ENCODE measurements around the gene SUCLG1. TPM values are rescaled to one million over a fixed set of nuclear protein-coding genes. Genes with fewer than 3 reads are reported as not detected.
A peak's percentile ranks its signal among the peaks of the same experiment; 100 is the strongest.

SUCLG1 gene
- total RNA-seq, 2 experiments from 2014 or later = 66.2 to 66.3 TPM

GRCh38 chr2:84456156-84456555 lies 2.9 kb downstream of the SUCLG1 start:
- no peak for DNase-seq
- ATAC-seq (ENCODE audit: low read depth) = no peak
- POLR2A ChIA-PET = no interaction called here
- peaks cover 8% of the 10 kb centered on the region for H3K36me3 Mint-ChIP-seq
- H3K27ac Mint-ChIP-seq = no peak overlapping the region
- H3K4me3 Mint-ChIP-seq = no peak overlapping the region
- peaks cover 34% of the 10 kb centered on the region for H3K4me1 Mint-ChIP-seq
- H3K27me3 Mint-ChIP-seq = no peaks in the 10 kb centered on the region
- no peaks in the 10 kb centered on the region for H3K9me3 Mint-ChIP-seq

DNA sequence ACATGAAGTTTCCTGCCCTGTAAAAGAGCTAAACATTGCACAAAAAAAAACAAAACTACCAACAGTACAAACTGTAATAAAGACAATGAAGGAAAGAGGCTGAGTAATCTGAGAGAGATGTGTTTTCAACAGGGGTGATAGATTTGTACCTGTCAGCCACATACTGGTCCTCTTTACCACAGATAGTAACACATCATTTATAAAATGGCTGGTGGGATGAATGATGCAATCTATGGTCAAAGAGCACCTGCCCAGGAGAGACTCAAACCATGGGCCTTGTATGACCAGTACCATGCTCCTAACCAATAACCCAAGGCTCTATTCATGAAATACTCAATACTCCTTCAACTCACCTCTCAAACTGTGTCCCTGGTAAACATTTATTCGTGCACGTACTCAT lies 4.5 kb downstream of the SUCLG1 start:
- POLR2A ChIA-PET = interaction anchor here (1.0 kb wide), 1 partner anchor 471 kb away, joined by 4 read pairs; no protein-coding TSS in a partner anchor
- no peak overlapping the region for H3K27ac Mint-ChIP-seq
- H3K27me3 Mint-ChIP-seq = no peaks in the 10 kb centered on the region
- no peak overlapping the region for H3K4me3 Mint-ChIP-seq
- H3K36me3 Mint-ChIP-seq = peaks cover 8% of the 10 kb centered on the region
- H3K4me1 Mint-ChIP-seq = peaks cover 41% of the 10 kb centered on the region
- no peak for DNase-seq
- ATAC-seq (ENCODE audit: low read depth) = no peak
- no peaks in the 10 kb centered on the region for H3K9me3 Mint-ChIP-seq

DNA sequence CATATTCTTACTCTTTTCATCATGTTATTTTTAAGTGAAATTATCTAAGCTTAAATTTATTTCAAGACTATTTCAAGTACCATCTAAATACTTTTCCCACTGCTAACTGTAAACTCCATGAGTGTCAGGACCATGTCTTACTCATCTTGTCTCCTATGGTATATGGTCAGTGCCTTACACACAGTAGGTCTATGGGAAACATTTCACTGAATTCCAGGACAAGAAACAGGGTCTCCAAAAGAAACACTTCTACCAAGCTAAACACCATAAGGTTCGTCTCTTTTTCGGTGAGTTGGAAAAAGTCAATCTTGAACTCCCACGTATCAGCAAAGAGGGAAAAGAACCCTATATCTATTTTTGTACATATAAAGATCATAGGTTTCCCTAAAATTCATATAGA lies 6.5 kb downstream of the SUCLG1 start:
- ATAC-seq (ENCODE audit: low read depth) (no peak), DNase-seq (no peak)
- Mint-ChIP-seq H3K27me3 (no peaks in the 10 kb centered on the region), H3K4me3 (no peak overlapping the region), H3K36me3 (peaks cover 7% of the 10 kb centered on the region), H3K27ac (no peak overlapping the region), H3K9me3 (no peaks in the 10 kb centered on the region), H3K4me1 (peaks cover 35% of the 10 kb centered on the region)
- POLR2A ChIA-PET = no interaction called here

DNA sequence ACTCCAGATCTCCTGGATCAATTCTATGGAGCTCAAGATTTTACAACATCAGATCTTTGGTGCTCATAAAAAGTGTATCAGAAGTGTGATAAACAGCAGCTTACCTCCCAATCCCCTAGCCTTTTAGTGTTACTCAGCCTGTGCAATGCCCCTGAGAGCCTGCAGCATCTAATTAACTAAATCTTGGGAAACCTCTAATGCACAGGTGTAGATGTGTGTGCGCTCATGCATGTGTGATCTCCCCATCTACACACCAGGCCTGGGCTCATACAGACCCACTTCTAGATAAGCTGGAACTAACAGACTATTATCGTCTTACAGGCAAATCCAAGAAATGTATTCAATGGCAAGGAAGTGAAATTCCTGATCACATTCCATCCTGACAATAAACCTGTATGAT lies 7.5 kb downstream of the SUCLG1 start:
- Mint-ChIP-seq H3K27me3 (no peaks in the 10 kb centered on the region), H3K27ac (no peak overlapping the region), H3K36me3 (peaks cover 11% of the 10 kb centered on the region), H3K9me3 (no peaks in the 10 kb centered on the region), H3K4me3 (no peak overlapping the region), H3K4me1 (peaks cover 26% of the 10 kb centered on the region)
- no peak for ATAC-seq (ENCODE audit: low read depth)
- POLR2A ChIA-PET = no interaction called here
- DNase-seq = no peak

DNA sequence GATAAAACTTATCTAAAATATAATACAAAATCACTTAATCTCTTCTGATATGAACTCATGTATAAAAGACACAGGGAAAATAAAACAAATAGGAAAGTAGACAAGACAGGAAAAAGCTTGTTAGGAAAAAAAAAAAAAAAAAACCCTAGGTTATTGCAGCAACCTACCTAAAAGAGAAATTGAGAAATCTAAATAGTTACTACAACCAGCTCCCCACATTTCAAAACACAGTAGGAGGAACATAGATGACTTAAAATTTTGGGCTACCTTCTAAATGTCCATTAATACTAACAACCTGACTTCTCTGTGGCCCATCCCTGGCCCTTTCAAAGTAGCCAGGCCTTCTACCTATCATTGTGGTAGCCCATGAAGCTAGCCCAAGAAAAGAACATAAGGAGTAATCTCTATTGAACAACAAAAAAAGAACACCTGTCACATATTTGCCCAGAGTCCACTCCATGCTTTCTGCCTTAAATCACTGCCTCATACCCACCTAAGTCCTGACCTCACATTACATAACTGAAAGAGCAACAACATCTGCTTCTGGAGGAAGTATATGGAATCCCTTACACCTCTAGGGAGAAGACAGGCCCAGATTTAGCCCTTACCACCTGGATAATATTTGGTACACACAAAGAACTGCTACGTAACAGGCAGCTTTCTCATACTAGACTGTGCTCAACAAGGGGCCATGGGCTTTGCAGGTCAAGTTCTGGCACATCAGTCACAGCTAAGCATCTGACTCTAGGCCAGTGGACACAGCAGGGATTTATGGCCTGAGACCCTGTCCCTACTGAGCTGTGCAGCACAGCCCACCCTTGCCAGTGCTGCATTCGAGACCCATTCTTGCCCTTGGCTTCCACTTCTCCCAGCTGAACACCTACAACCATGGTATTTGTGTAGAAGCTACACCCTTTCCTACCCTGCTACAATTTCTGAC lies 8.5 kb downstream of the SUCLG1 start:
- ATAC-seq (ENCODE audit: low read depth) (no peak), DNase-seq (no peak)
- POLR2A ChIA-PET = no interaction called here
- no peaks in the 10 kb centered on the region for H3K27me3 Mint-ChIP-seq
- no peak overlapping the region for H3K27ac Mint-ChIP-seq
- no peaks in the 10 kb centered on the region for H3K9me3 Mint-ChIP-seq
- H3K4me3 Mint-ChIP-seq = no peak overlapping the region
- H3K36me3 Mint-ChIP-seq = peaks cover 16% of the 10 kb centered on the region
- H3K4me1 Mint-ChIP-seq = peaks cover 22% of the 10 kb centered on the region

DNA sequence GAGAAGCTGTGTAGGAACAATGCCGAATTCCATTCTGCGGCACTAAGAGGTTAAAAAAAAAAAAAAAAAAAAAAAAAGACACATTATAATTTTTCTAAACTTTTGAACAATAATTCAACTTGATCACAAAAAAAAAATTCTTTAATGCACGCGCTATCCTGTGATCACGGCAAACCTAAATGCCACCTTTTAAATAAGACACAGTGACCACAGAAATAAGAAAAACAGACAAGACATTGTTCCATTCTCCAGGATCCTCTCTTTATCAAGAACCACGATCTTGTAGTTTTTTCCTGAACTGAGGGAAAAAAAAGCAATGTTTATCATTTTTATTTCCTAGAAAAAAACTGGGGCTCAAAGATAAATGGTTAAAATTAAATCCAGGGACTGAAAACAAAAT lies 9.4 kb downstream of the SUCLG1 start:
- Mint-ChIP-seq H3K27ac (no peak overlapping the region), H3K4me1 (peaks cover 21% of the 10 kb centered on the region), H3K9me3 (no peaks in the 10 kb centered on the region), H3K4me3 (no peak overlapping the region), H3K27me3 (no peaks in the 10 kb centered on the region), H3K36me3 (peaks cover 24% of the 10 kb centered on the region)
- no peak for DNase-seq
- POLR2A ChIA-PET = no interaction called here
- ATAC-seq (ENCODE audit: low read depth) = no peak

- peaks cover 26% of the 10 kb centered on the region for H3K36me3 Mint-ChIP-seq
- DNase-seq (no peak), ATAC-seq (ENCODE audit: low read depth) (no peak)
- POLR2A ChIA-PET = no interaction called here
- no peaks in the 10 kb centered on the region for H3K9me3 Mint-ChIP-seq
- H3K4me3 Mint-ChIP-seq = no peak overlapping the region
- peaks cover 17% of the 10 kb centered on the region for H3K4me1 Mint-ChIP-seq
- no peaks in the 10 kb centered on the region for H3K27me3 Mint-ChIP-seq
- no peak overlapping the region for H3K27ac Mint-ChIP-seq
Observed at GRCh38 chr2:84449055-84449454, 10.0 kb downstream of the SUCLG1 start.

DNA sequence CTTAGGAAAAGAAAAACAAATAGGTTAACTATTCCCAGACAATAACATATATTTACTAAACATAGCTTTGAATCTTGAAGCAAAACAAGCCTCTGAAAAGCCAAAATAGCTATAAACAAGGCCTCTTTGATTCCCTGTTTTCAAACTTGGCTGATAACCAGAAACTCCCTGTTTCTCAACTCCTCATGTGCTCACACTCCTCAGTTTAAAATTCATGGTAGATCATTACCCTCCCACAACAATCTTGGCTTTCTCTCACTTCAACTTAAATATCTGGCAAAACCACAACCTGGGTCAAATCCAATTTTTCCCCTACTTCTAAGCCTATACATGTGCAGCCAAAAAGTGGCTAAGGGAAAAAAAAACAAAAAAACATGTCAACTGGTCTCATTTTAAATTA lies 15.6 kb downstream of the SUCLG1 start:
- Mint-ChIP-seq H3K9me3 (no peaks in the 10 kb centered on the region), H3K4me3 (no peak overlapping the region), H3K27ac (no peak overlapping the region), H3K36me3 (peaks cover 62% of the 10 kb centered on the region), H3K27me3 (no peaks in the 10 kb centered on the region), H3K4me1 (peaks cover 18% of the 10 kb centered on the region)
- ATAC-seq (ENCODE audit: low read depth) (no peak), DNase-seq (no peak)
- POLR2A ChIA-PET = no interaction called here

DNA sequence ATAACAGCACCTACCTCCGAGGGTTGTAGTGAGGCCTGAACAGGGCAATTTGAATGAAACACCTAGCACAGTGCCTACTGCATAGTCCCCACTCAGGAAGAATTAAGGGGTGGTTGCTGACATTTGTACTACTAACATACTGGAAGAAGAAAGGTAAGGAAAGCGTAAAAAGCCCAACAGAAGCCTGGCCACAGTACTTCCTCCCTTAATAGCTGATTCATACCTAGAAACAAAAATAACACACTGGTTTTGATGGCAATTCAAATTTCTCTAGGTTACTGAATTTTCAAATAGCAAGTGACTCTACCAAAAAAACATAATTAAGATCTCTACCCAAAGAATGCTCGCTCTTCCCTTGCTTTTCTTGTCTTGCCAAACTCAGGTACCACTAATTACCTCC lies 16.2 kb downstream of the SUCLG1 start:
- Mint-ChIP-seq H3K36me3 (peaks cover 65% of the 10 kb centered on the region), H3K9me3 (no peaks in the 10 kb centered on the region), H3K27me3 (no peaks in the 10 kb centered on the region), H3K4me1 (peaks cover 17% of the 10 kb centered on the region), H3K27ac (no peak overlapping the region), H3K4me3 (no peak overlapping the region)
- POLR2A ChIA-PET = no interaction called here
- ATAC-seq (ENCODE audit: low read depth) (peak; percentile 26), DNase-seq (no peak)

DNA sequence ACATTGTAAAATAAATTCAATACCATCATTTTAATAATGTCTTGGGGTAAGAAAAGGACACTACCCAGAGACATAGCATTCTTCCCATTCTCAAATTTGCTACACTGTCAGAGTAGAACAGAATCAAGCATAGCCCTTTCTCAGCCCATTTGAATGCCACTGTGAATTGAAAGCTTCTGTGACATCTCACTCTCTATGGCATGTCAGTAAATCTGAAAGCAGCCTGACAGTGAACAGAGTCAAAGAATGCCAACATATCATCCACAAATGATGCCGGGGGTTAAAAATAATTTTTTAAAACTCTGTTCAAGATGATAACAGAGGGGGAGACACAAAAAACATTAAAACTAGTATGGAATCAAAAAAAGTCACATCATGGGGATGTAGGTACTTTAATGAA lies 17.6 kb downstream of the SUCLG1 start:
- POLR2A ChIA-PET = no interaction called here
- DNase-seq = no peak
- H3K36me3 Mint-ChIP-seq = peaks cover 63% of the 10 kb centered on the region
- ATAC-seq (ENCODE audit: low read depth) = no peak
- H3K4me3 Mint-ChIP-seq = no peak overlapping the region
- no peaks in the 10 kb centered on the region for H3K9me3 Mint-ChIP-seq
- H3K27ac Mint-ChIP-seq = no peak overlapping the region
- peaks cover 18% of the 10 kb centered on the region for H3K4me1 Mint-ChIP-seq
- no peaks in the 10 kb centered on the region for H3K27me3 Mint-ChIP-seq

GRCh38 chr2:84441036-84441435 lies 18.0 kb downstream of the SUCLG1 start:
- POLR2A ChIA-PET = no interaction called here
- Mint-ChIP-seq H3K36me3 (peaks cover 59% of the 10 kb centered on the region), H3K27ac (no peak overlapping the region), H3K27me3 (no peaks in the 10 kb centered on the region), H3K4me1 (peaks cover 16% of the 10 kb centered on the region), H3K9me3 (no peaks in the 10 kb centered on the region), H3K4me3 (no peak overlapping the region)
- ATAC-seq (ENCODE audit: low read depth) = no peak
- DNase-seq = no peak

- DNase-seq (no peak), ATAC-seq (ENCODE audit: low read depth) (no peak)
- Mint-ChIP-seq H3K4me1 (peaks cover 3% of the 10 kb centered on the region), H3K9me3 (no peaks in the 10 kb centered on the region), H3K4me3 (no peak overlapping the region), H3K27me3 (no peaks in the 10 kb centered on the region), H3K27ac (no peak overlapping the region), H3K36me3 (peaks cover 31% of the 10 kb centered on the region)
- POLR2A ChIA-PET = no interaction called here
Observed at GRCh38 chr2:84435345-84436025, 23.6 kb downstream of the SUCLG1 start.

DNA sequence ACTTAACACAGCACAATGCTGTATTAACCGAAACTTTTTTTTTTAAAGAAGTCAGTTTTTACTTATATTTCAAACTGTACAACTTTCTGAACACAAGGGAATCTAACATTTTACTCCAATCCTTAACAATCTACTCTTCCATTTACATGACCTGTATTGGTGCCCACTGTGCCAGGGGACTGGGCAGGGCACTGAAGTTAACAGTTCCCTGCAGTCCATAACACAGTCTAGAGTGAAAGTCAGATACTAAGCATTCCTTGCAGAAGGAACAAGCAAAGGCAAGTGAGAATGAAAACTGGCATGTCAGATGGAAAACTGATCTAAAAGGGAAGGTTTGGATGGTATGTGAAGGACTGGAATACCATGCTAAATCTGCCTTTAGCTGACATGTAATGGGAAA lies 29.8 kb downstream of the SUCLG1 start:
- Mint-ChIP-seq H3K4me1 (no peaks in the 10 kb centered on the region), H3K36me3 (peaks cover 33% of the 10 kb centered on the region)

More for the DNA sequence above, 29.8 kb downstream of the SUCLG1 start:
- POLR2A ChIA-PET = no interaction called here
- Mint-ChIP-seq H3K9me3 (no peaks in the 10 kb centered on the region), H3K4me3 (no peak overlapping the region), H3K27ac (no peak overlapping the region), H3K27me3 (no peaks in the 10 kb centered on the region)
- DNase-seq (no peak), ATAC-seq (ENCODE audit: low read depth) (no peak)

Measured in activated naive CD8-positive, alpha-beta T cell treated with anti-CD3 and anti-CD28 coated beads, Interleukin-2, amount 10 ng/mL, durations not matched to agents 7 days and 5 days (primary cell).